GM21381 (cell line): ENCODE data around the gene STAT3.
"Not testable (repeated sequence)": the region's sequence is repeated elsewhere in the genome, so short reads cannot be mapped to it uniquely, and the experiment has no call there.

ENCODE experiments used
- ATAC-seq: cut with Tn5 transposase; IDR thresholded peaks from one replicate; pipeline ENCODE4 v1.9.1; 2021; ENCODE audit warnings: mild to moderate bottlenecking, moderate library complexity; ENCODE audit not compliant: unreplicated experiment

STAT3 gene

GRCh38 chr17:42317967-42318366, 70.3 kb downstream of the STAT3 start:
- not testable (repeated sequence) for ATAC-seq

DNA sequence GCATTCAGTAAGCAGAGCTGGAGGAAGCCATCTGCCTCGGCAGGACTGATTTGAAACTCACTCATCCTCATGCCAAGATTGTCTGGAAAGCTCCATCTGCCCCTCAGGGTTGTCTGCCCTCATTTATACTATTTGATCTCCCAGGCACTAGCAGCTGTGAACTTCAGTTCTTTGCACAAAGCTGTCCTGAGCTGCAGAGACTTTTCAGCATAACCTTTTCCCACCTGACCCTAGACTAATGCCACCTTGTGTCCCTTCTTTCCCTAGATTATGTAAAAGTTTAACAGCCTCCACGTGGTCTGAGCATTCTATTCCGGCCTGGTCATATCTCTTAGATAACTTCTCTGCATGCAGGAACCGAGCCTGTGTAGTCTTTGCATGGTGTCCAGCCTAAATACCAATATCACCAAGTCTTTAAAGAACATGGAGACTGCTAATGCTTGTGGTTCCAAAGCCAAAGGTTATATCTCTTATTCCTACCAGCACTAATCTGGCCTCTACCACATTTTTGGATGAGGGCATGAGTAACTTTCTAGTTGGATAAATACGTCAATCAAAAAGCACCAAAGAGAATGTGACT, 70.9 kb downstream of the STAT3 start:
- no peak for ATAC-seq

GRCh38 chr17:42316755-42317154, 71.5 kb downstream of the STAT3 start:
- ATAC-seq, result no peak

DNA sequence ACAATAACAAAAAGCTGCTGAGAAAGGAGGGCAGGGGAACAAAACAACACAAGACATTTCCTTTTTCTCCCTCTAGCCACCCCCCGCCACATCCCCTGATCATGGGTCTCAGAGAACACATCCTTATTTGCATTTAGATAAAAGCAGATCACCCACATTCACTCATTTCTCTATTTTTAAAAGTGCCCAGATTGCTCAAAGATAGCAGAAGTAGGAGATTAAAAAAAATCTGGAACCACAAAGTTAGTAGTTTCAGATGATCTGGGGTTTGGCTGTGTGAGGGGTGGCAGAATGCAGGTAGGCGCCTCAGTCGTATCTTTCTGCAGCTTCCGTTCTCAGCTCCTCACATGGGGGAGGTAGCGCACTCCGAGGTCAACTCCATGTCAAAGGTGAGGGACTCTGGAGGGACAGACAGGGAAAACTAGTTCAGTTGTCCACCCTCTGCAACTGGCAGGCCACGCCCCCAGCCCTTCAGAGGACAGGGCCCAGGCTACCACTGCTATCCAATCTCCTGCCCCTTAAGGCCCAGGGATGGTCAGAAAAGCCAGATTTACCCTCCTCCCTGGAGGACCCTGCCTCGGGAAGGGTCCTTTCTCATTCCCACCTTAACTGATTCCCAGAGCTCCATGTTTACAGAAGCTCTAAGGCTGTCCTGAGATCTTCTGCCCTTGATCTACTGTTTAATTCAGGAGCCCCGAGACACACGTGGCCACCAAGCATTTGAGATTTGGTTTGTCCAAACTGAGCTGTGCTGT, 72.7 kb downstream of the STAT3 start:
- ATAC-seq, result no peak

- ATAC-seq, result no peak
Observed at GRCh38 chr17:42313773-42314566, 74.3 kb downstream of the STAT3 start.

DNA sequence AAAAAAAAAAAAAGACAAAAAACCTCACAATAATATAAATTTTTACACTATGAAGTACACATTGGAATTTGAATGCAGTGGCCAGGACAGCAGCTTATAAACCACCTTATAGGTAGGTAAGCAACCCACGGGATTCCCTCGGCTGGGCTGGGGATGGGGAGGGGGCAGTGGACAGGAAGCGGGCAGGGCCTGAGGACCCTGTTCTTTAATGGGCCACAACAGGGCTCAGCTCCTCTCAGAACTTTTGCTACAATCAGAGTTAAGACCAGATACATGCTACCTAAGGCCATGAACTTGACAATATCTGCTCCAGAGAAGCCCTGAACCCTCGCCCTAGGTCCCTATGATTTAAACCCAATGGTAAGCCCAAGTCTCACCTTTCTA, 74.9 kb downstream of the STAT3 start:
- no peak for ATAC-seq

- peak; percentile 60 for ATAC-seq
Observed at GRCh38 chr17:42312285-42313130, 75.7 kb downstream of the STAT3 start.

DNA sequence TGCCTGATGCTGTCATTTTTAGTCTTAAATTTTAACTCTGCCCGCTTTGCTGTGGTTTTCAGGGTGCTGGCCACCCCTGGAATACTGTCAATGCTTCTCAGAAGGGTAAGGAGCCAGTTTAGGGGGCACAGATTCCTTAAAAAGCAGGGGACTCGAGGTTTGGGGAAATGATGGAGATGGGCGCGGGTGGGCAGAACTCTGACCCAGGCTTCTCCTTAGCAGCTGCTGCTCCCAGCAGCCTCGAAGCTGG, 76.3 kb downstream of the STAT3 start:
- ATAC-seq, result no peak

DNA sequence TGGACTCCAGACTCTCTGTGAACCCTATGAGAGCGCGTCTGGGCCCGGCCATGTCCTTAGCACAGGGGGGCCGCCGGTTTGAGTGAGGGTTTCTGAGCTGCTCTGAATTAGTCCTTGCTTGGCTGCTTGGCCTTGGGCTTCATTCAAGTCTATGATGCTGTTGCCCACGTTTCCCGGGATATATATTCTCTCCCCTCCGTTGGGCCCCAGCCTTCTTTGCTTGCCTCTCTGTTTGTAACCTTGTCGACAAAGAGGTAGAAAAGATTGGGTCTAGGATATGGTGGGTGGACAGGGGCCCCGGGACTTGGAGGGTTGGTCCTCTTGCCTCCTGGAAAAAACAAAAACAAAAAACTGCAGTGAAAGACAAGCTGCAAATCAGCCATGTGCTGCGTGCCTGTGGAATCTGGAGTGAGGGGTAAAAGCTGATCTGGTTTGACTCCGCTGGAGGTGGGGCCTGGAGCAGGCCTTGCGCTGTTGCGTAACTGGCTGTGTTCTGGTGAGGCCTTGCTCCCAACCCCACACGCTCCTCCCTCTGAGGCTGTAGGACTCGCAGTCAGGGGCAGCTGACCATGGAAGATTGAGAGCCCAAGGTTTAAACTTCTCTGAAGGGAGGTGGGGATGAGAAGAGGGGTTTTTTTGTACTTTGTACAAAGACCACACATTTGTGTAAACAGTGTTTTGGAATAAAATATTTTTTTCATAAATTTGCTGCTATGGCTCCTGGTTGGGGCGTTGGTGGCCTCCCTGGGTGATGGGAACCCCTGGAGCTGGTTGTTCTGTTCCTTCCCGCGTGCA, 76.8 kb downstream of the STAT3 start:
- no peak for ATAC-seq

- ATAC-seq, result no peak
Observed at GRCh38 chr17:42310787-42311215, 77.4 kb downstream of the STAT3 start.

- no peak for ATAC-seq
Observed at GRCh38 chr17:42309986-42310786, 78.1 kb downstream of the STAT3 start.

DNA sequence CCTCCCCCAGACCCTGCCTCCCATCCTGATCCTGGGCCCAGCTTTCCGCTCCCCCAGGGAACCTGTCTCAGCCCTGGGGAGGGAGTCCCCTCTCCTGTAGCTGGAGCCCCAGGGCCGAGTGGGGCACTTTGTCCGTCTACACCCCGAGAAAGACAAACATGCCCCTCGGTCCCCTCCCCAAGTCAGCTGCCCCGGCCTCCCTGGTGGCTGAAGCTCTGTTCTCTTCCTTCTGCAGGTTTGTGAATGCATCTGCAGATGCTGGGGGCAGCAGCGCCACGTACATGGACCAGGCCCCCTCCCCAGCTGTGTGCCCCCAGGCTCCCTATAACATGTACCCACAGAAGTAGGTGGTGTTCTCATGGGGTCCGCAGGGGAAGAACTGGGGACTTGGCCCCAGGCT, 79.1 kb downstream of the STAT3 start:
- ATAC-seq, result no peak

- no peak for ATAC-seq
Observed at GRCh38 chr17:42308446-42308845, 79.8 kb downstream of the STAT3 start.

DNA sequence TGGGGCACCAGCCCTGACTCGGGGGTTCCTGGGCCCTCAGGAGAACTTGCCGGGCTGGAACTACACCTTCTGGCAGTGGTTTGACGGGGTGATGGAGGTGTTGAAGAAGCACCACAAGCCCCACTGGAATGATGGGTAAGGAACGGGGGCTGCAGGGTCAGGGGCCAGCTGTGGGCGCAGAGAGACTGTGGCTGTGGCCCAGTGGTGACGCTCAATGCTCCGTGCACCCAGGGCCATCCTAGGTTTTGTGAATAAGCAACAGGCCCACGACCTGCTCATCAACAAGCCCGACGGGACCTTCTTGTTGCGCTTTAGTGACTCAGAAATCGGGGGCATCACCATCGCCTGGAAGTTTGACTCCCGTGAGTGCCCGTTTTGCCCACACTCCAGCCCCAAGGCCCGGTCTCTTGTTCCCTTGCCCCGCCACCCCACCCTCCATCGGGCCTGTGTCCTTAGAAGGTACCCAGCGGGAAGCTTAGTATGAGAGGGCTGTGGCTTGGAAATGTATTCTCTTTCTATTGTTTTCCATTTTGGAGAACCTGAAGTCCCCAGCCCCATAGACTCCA, 80.8 kb downstream of the STAT3 start:
- no peak for ATAC-seq

GRCh38 chr17:42306385-42306667, 81.9 kb downstream of the STAT3 start:
- no peak for ATAC-seq

- ATAC-seq, result no peak
Observed at GRCh38 chr17:42305543-42306384, 82.5 kb downstream of the STAT3 start.

DNA sequence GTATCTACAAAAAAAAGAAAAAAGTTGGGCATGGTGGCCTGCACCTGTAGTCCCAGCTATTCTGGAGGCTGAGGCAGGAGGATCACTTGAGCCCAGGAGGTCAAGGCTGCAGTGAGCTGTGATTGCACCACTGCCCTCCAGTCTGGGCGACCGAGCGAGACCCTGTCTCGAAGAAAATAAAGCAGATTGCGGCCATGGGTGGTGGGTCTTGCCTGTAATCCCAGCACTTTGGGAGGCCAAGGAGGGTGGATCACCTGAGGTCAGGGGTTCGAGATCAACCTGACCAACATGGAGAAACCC, 83.3 kb downstream of the STAT3 start:
- not testable (repeated sequence) for ATAC-seq

- no peak for ATAC-seq
Observed at GRCh38 chr17:42304187-42305030, 83.8 kb downstream of the STAT3 start.
